Skin of body (tissue), 2 donors: ENCODE measurements around the gene PHPT1. TPM values are rescaled to one million over a fixed set of nuclear protein-coding genes. Genes with fewer than 3 reads are reported as not detected.
"Not testable (repeated sequence)": the region's sequence is repeated elsewhere in the genome, so short reads cannot be mapped to it uniquely, and the experiment has no call there.

Experiments used
- DNase-seq: peaks from one replicate; lab custom pipeline; 2025; lab: John Stamatoyannopoulos, UW
- total RNA-seq: library from RNA; depleted of rRNA; stranded (reverse); fragments of >200 nt; gene quantifications from one replicate; pipeline ENCODE4 v1.2.3, GENCODE V29; 2014

The PHPT1 gene
- 70.4 TPM for total RNA-seq

GRCh38 chr9:136849038-136849959, at the start of gene PHPT1:
Gene PHPT1, plus strand, starts transcription at chr9:136849409. Its CDS starts 22 bp downstream, at chr9:136849431.
- DNase-seq, result peak; percentile 99

DNA sequence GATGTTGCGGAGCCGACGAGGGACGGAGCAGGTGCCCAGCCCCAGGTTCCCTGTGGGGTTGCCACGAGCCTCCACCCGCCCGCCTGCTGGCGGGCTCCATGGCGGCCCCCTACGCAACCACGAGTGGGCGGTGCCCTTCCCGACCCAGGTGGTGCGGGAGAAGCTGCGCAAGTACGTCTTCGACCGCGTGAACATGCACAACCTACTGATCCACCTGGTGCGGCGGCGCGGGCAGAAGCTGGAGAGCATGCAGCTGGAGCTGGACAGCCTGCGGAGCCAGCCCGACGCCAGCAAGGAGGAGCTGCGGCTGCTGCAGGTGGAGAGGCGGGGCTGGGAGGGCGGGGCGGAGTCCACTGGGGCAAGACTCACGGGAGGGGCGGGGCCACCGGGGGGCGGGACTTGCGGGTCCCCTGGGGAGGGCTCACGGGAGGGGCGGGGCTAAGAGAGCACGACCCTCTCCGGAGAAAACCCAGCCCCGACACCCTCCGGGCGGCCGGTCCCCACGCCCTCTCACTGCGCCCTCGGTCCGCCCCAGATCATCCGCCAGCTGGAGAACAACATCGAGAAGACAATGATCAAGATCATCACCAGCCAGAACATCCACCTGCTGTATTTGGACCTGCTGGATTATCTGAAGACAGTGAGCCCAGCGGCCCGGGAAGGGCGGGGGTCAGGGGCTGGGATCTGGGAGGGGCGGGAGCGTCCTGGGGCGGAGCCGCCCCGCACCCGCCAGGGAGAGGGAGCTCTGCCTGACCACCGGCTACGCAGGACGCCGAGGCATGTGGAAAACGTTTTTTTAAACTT, 49.2 kb upstream of the PHPT1 start:
- DNase-seq, result no peak

DNA sequence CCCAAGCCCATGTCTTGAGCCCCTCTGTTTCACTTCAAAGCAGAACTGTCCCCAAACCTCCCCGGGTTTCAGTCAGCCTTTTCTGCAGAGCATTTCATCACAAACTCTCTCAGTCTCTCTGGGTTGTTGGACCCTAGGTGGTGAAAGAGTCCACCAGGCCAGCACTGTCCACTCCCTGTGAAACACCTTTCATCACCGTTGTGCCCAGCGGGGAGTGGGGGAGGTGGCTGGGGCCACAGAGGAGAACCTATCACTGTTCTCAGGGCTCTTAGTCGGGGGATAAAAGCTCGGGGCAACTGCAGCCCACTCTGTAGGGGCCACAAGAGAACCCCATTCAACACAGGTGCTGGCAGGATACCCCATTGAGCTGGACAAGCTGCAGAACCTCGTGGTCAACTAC, 46.9 kb upstream of the PHPT1 start:
- no peak for DNase-seq

GRCh38 chr9:136803009-136803550, 46.1 kb upstream of the PHPT1 start:
- DNase-seq, result not testable (repeated sequence)

GRCh38 chr9:136803551-136804508, 45.4 kb upstream of the PHPT1 start:
- no peak for DNase-seq

DNA sequence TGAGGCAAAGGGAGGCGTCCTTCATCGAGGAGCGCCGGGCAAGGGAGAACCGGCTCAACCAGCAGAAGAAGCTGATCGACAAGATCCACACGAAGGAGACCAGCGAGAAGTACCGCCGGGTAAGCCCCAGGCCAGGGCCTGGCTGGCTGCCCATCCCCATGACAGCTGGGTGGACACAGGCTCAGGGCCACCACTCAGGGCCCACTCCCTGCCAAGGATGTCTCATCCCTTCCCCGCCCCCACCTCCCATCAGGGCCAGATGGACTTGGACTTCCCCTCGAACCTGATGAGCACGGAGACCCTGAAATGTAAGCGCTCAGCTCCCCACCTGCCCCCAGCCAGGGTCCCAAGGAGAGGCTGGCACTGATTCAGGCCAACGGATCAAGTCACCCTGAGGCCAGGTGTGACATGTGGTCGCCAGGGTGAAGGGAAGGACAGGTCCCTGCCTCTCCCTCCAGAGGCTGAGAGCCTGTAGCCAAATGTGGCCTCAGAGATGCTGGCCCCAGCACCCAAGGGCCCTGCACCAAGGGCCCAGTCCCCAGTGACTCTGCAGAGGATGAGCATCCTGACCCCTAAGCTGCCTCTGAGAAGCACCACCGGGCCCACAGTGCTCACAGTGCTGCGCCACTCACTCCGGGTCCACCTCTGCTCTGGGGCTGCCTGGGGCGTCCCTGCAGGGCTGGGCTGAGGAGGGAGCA, 44.6 kb upstream of the PHPT1 start:
- no peak for DNase-seq

DNA sequence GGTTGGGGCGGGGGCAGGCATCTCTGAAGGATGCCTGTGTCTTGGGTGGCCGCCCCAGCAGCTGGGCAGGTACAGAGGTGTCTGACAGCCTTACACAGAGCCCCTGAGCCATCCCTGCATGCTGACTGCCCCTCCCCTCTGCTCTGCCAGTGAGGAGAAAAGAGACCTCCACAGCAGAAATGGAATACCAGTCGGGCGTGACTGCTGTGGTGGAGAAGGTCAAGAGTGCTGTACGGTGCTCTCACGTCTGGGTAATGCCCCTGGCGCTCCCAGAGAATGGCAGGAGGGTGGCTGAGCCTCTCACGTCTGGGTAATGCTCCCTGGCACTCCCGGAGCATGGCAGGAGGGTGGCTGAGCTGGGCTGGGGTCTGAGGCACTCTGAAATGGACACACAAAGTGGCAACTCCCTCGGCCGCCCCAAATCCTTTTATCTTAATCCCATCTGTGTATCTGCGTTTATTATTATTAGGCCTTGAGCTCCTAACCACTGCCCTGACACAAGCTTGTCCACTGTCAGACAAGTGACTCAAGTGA, 43.9 kb upstream of the PHPT1 start:
- no peak for DNase-seq

- DNase-seq, result no peak
Measured at GRCh38 chr9:136806067-136806466, 43.1 kb upstream of the PHPT1 start.

- DNase-seq, result no peak
Measured at GRCh38 chr9:136806631-136807201, 42.5 kb upstream of the PHPT1 start.

DNA sequence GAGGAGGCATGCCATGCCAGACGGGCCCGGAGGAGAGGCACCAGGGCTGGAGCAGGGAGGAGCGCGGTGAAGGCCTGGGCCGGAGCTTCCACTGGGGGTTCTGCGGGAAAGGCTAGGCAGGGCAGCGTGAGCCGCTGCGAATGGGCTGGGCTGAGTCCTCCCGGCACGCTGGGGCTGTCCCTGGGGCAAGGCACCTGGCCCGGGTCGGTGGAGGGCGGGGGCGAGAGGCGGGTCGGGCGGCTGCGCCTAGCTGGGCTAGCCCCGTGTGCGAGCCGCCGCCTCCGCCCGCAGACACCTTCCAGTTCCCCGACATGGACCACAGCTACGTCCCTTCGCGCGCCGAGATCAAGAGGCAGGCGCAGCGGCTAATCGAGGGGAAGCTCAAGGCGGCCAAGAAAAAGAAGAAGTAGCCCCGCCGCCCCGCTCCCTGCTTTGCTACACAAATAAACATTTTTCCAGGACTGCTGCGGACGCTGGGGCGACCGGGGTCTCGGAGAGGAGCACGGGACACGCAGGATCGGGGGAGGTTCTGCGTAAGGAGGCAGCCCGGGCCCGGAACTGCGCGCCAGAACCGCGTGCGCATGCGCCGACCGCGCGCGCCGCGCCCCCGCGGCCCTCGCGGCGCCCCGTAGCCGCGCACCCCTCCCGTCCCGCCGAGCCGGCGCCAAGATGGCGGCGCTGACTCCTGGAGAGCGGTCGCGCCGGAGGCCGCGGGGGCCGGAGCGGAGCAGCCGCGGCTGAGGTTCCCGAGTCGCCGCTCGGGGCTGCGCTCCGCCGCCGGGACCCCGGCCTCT, 41.7 kb upstream of the PHPT1 start, which contains the start of gene RABL6:
Gene RABL6, plus strand, starts transcription at position 668 of the 794 bp plus-strand sequence. CDS start 249 bp downstream, outside the sequence.
- peak; percentile 66 for DNase-seq

- no peak for DNase-seq
Measured at GRCh38 chr9:136808075-136808805, 41.0 kb upstream of the PHPT1 start.

GRCh38 chr9:136808806-136809158, 40.4 kb upstream of the PHPT1 start:
- DNase-seq, result no peak

GRCh38 chr9:136814725-136815421, 34.3 kb upstream of the PHPT1 start:
- no peak for DNase-seq

DNA sequence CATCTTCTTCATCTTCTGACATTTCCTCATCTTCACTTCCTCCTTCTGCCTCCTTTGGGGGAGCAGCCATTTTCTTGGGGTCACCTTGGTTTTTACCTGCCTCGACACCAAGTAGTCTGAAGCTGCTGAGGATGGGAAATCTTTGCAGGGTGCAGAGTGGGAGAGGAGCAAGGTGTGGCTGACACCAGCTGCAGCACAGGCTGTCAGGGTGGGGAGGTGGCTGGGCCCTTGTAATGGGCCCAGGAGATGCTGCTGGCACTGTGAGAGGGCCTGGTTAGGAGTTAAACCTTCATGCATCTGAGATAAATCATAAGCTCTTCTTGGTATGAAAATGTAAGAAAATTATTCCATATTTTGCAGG, 33.8 kb upstream of the PHPT1 start:
- no peak for DNase-seq

DNA sequence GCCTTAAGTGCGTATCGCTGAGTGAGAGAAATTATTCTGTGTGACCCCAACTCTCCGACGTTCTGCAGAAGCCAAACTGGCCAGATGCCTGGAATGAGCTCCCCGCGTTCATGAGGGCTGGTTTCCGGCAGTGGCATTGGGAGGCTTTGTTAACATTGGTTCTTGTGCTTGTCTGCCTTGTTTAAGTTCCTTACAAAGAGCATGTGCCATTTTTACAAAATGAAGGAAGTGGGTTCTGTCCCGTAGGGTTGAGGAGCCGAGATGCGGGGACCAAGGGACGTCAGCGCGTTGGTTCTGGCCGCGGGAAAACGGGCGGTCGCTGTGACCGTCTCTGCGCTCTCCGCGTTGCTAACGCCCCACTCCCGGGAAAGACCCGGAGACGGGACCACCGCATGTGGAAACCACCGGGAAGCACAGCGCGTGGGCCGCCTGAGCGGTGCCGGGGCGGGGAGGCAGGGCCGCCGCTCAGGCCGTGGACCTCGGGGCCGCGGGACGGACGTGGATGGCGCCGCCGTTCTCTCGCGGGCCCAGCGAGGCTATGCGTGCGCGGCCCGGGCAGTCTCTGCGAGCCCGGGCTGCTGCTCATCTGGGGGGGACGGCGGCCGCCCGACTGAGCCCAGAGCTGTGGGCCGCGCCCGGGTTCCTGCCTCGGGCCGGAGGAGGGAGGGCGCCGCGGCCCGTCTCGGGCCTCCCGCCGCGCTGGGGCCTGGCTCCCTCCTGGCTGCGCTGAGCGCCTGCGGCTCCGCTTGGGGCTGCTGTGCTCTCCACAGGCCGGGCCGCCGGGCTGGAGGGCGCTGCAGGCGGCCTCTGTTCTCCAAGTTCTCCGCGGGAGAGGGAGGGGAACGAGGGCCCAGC, 28.0 kb upstream of the PHPT1 start:
- DNase-seq, result no peak

GRCh38 chr9:136821826-136822544, 27.2 kb upstream of the PHPT1 start:
- no peak for DNase-seq
